ENCODE data around the gene AOC2. TPM values are rescaled to one million over a fixed set of nuclear protein-coding genes. Genes with fewer than 3 reads are reported as not detected.

The AOC2 gene
- total and polyA plus RNA-seq, 2 of the 8 experiments (the other 6 are each of a cell fraction or from before 2014, with no cell fraction given): 4.2 to 4.7 TPM

- Histone ChIP-seq H3K4ac (replicated peaks; ENCODE audit: insufficient read length, low read depth, low read length) (no peak overlapping the region), H2BK12ac (ENCODE audit: low read depth, low read length) (no peak overlapping the region), H2AK5ac (ENCODE audit: low read depth, low read length) (no peak overlapping the region), H2BK20ac (ENCODE audit: low read length) (no peak overlapping the region), H3K79me1 (ENCODE audit: low read depth, low read length) (no peaks in the 10 kb centered on the region; the same call in 1 of the 2 replicates), H3K4me2 (ENCODE audit: insufficient read depth in 1 of 2, low read depth in 2 of 2, low read length in 2 of 2) (peak overlapping the region; percentile 85 to 95), H3K18ac (ENCODE audit: extremely low read depth, low read length) (no peak overlapping the region), H2BK15ac (ENCODE audit: low read length) (no peak overlapping the region), H3K27ac (ENCODE audit: low read depth, low read length) (no peak overlapping the region), H4K5ac (ENCODE audit: insufficient read length, low read depth, low read length) (no peak overlapping the region), H3K56ac (replicated peaks; ENCODE audit: insufficient read length, low read depth, low read length) (no peak overlapping the region), H3K36me3 (ENCODE audit: control insufficient read depth in 2 of 4, insufficient read depth in 4 of 4, low read length in 3 of 4) (no peaks in the 10 kb centered on the region), H2BK5ac (ENCODE audit: low read depth, low read length) (no peak overlapping the region), H3K79me2 (ENCODE audit: control insufficient read depth in 1 of 2, insufficient read depth in 2 of 2, low read length in 2 of 2) (peaks cover 0 to 6% of the 10 kb centered on the region in 2 experiments; a peak in 2 of 4 replicates), H3K14ac (ENCODE audit: insufficient read length) (no peak overlapping the region), H2AFZ (ENCODE audit: low read length) (0 out of 2 replicates have a peak overlapping the region, but pooled peaks have one; percentile 72), H4K8ac (ENCODE audit: extremely low read depth, insufficient read depth, low read length) (peak overlapping the region; percentile 89; the same call in 1 of the 2 replicates), H3K9me3 (ENCODE audit: insufficient read depth in 2 of 2, low read depth in 1 of 2, low read length in 1 of 2) (peaks cover 5 to 8% of the 10 kb centered on the region in 2 experiments; a peak in 3 of 4 replicates), H4K91ac (replicated peaks; ENCODE audit: insufficient read length, low read length) (no peak overlapping the region), H3K23me2 (ENCODE audit: low read depth, low read length) (no peaks in the 10 kb centered on the region), H3K4me3 (ENCODE audit: extremely low read depth in 1 of 4, insufficient read depth in 2 of 4, low read depth in 3 of 4, low read length in 4 of 4) (peak overlapping the region; percentile 90 to 100 (median 98)), H2BK120ac (replicated peaks; ENCODE audit: low read depth, low read length) (no peak overlapping the region), H3K23ac (ENCODE audit: insufficient read length) (no peak overlapping the region), H3K27me3 (replicated peaks in 1 of 4; ENCODE audit: control insufficient read depth in 3 of 4, extremely low read depth in 1 of 4, insufficient read depth in 3 of 4, low read length in 3 of 4) (peaks cover 0 to 11% (median 8%) of the 10 kb centered on the region in 4 experiments; a peak in 6 of 7 replicates), H4K20me1 (replicated peaks in 1 of 2; ENCODE audit: control insufficient read depth in 1 of 2, insufficient read depth in 2 of 2, low read length in 2 of 2) (peaks cover 0 to 2% of the 10 kb centered on the region in 2 experiments), H3K9ac (replicated peaks in 1 of 4; ENCODE audit: extremely low read depth in 1 of 4, low read depth in 3 of 4, low read length in 3 of 4) (peak overlapping the region; percentile 78 to 93 (median 90)), H3K4me1 (replicated peaks in 1 of 4; ENCODE audit: control insufficient read depth in 3 of 4, insufficient read depth in 4 of 4, low read length in 3 of 4) (peaks cover 3 to 5% (median 4%) of the 10 kb centered on the region in 4 experiments; a peak in 6 of 7 replicates)
- ChIA-PET POLR2A (ENCODE audit: partially characterized antibody) (interaction anchor here (0.5 to 3.1 kb wide), 14 partner anchors 9 to 1058 kb away, joined by 3 to 17 read pairs (median 3); partner anchors contain the start of genes NAGLU, PSMC3IP and WNK4), CTCF (ENCODE audit: partially characterized antibody) (interaction anchor here (0.8 to 2.1 kb wide), 6 partner anchors 18 to 220 kb away, joined by 3 to 7 read pairs (median 4); partner anchors contain the start of gene WNK4)
- DNase-seq (ENCODE audit: low read depth in 1 of 2, low spot score in 2 of 2): no peak
- FAIRE-seq: no peak
- 54% methylated on average over 10 of the region's 10 CpGs; no CpG with 5 or more reads in 1 of the 2 experiments for WGBS, 2 experiments (ENCODE audit: extremely low coverage in 1 of 2, insufficient coverage in 1 of 2, insufficient read length in 1 of 2, insufficient replicate concordance in 2 of 2, low coverage in 1 of 2, low lambda C conversion rate in 2 of 2, missing lambda C conversion rate in 1 of 2)
- TF ChIP-seq BCL11A (IDR thresholded peaks at IDR 0.05; ENCODE audit: low read depth in 2 of 2, low read length in 2 of 2) (no peak), CHD2 (IDR thresholded peaks at IDR 0.05; ENCODE audit: low read length) (no peak), NANOG (IDR thresholded peaks at IDR 0.05; ENCODE audit: insufficient read depth, low read depth, low read length, poor library complexity, severe bottlenecking) (no peak), CHD1 (IDR thresholded peaks at IDR 0.05; ENCODE audit: low read depth, low read length) (no peak), CEBPB (IDR thresholded peaks at IDR 0.05; ENCODE audit: low read depth, low read length) (no peak), EZH2 (IDR thresholded peaks at IDR 0.05; ENCODE audit: low read depth, low read length, severe bottlenecking) (no peak), KDM4A (IDR thresholded peaks at IDR 0.05; ENCODE audit: low read depth, low read length, severe bottlenecking) (no peak), TEAD4 (IDR thresholded peaks at IDR 0.05; ENCODE audit: low read depth, low read length) (no peak), BACH1 (IDR thresholded peaks at IDR 0.05; ENCODE audit: low read length) (no peak), EGR1 (IDR thresholded peaks at IDR 0.05; ENCODE audit: borderline replicate concordance, low read depth, low read length) (no peak), ATF3 (IDR thresholded peaks at IDR 0.05; ENCODE audit: insufficient read depth, low read depth, low read length) (no peak), TAF1 (IDR thresholded peaks at IDR 0.05; ENCODE audit: low read depth, low read length) (no peak), TBP (IDR thresholded peaks at IDR 0.05; ENCODE audit: low read depth, low read length) (no peak)
Measured at GRCh38 chr17:42798011-42798382, 46.4 kb upstream of the AOC2 start.
